Transverse colon (tissue), 4 donors: ENCODE data around the gene PEX14.

ENCODE experiments used
- EP300 ChIP-seq: sonication (generic); formaldehyde crosslinking; IDR thresholded peaks from one replicate; pipeline ENCODE4 v1.6.1; 2017; ENCODE audit warnings: antibody characterized with exemption, low read depth
- POLR2A ChIP-seq: fragments of 450-650 bp; IDR thresholded peaks from one replicate; pipeline ENCODE4 v1.6.1; 2016; ENCODE audit warnings: antibody characterized with exemption, mild to moderate bottlenecking, moderate library complexity
- POLR2AphosphoS5 ChIP-seq, 3 donors: sonication (generic); formaldehyde crosslinking; IDR thresholded peaks; one replicate each; pipeline ENCODE4 v1.6.1; 2016; ENCODE audit warnings: antibody characterized with exemption in 3 of 3
- TF ChIP-seq, protein P1 (sequence below), 5 experiments: fragments of 200-600 bp in 3 of 5; fragments of 450-650 bp in 2 of 5; sonication (generic) in 3 of 5; IDR thresholded peaks; 1 replicate in 2 of 5; 2 replicates in 3 of 5; pipeline ENCODE4 v1.5.1; 2016 to 2017; ENCODE audit warnings: antibody characterized with exemption in 5 of 5, inconsistent platforms in 3 of 5, mild to moderate bottlenecking in 2 of 5, moderate library complexity in 1 of 5

GRCh38 chr1:10643607-10644306 lies 169.0 kb downstream of the PEX14 start:
- TF ChIP-seq, protein P1, sequence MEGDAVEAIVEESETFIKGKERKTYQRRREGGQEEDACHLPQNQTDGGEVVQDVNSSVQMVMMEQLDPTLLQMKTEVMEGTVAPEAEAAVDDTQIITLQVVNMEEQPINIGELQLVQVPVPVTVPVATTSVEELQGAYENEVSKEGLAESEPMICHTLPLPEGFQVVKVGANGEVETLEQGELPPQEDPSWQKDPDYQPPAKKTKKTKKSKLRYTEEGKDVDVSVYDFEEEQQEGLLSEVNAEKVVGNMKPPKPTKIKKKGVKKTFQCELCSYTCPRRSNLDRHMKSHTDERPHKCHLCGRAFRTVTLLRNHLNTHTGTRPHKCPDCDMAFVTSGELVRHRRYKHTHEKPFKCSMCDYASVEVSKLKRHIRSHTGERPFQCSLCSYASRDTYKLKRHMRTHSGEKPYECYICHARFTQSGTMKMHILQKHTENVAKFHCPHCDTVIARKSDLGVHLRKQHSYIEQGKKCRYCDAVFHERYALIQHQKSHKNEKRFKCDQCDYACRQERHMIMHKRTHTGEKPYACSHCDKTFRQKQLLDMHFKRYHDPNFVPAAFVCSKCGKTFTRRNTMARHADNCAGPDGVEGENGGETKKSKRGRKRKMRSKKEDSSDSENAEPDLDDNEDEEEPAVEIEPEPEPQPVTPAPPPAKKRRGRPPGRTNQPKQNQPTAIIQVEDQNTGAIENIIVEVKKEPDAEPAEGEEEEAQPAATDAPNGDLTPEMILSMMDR (IDR thresholded peaks at IDR 0.05), result no peak
- TF ChIP-seq POLR2A (no peak), EP300 (no peak), POLR2AphosphoS5 (IDR thresholded peaks at IDR 0.05) (no peak)
